LNCaP clone FGC (cell line): ENCODE measurements around the gene IMMP2L.
"Not testable (repeated sequence)": the region's sequence is repeated elsewhere in the genome, so short reads cannot be mapped to it uniquely, and the experiment has no call there.

Experiments
- DNase-seq: peaks from one replicate; pipeline ENCODE4 v3.0.0-alpha.2; 2011; ENCODE audit warnings: low read depth
- H3K4me3 ChIP-seq: 2 replicates; pipeline ENCODE4 v1.5.1; 2011; ENCODE audit warnings: mild to moderate bottlenecking, low read depth, low read length, control low read depth
- CTCF ChIP-seq: IDR thresholded peaks from 2 replicates; pipeline ENCODE4 v1.5.1; 2012; ENCODE audit warnings: mild to moderate bottlenecking; ENCODE audit not compliant: control insufficient read depth, insufficient read depth; ENCODE audit errors: extremely low read depth

The IMMP2L gene

GRCh38 chr7:111561904-111562732 is at the start of gene IMMP2L:
Gene IMMP2L, minus strand, starts transcription at chr7:111562492.
- H3K4me3 ChIP-seq, result peak within 1 kb of the TSS; percentile 70
- peak; percentile 56 for DNase-seq
- TF ChIP-seq CTCF, result peak; percentile 40

DNA sequence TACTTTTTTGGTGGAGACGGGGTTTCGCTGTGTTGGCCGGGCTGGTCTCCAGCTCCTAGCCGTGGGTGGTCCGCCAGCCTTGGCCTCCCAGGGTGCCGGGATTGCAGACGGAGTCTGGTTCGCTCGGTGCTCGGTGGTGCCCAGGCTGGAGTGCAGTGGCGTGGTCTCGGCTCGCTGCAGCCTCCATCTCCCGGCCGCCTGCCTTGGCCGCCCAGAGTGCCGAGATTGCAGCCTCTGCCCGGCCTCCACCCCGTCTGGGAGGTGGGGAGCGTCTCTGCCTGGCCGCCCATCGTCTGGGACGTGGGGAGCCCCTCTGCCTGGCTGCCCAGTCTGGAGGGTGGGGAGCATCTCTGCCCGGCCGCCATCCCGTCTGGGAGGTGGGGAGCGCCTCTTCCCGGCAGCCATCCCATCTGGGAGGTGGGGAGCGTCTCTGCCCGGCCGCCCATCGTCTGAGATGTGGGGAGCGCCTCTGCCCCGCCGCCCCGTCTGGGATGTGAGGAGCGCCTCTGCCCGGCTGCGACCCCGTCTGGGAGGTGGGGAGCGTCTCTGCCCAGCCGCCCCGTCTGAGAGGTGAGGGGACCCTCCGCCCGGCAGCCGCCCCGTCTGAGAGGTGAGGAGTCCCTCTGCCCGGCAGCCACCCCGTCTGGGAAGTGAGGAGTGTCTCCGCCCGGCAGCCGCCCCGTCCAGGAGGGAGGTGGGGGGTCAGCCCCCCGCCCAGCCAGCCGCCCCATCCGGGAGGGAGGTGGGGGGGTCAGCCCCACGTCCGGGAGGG is 47.4 kb upstream of the IMMP2L start:
- not testable (repeated sequence) for H3K4me3 ChIP-seq, DNase-seq

DNA sequence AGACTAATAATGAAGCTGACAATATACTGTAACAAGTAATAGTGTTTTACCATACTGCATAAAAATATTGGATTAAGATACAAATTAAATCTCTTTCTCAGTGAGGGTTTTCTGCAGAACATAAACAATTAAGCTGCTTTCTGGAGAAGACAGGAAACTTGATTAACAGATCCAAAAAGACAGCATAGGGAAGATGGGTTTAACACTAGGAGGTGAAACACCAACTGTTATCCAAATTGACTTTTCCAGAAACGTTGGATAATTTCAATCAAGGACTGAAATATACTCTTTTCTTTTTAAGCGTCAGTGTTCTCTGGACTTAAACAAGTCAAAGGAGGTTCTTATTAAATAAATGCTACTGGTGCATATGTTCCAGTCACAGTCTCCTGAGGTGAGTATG is 45.3 kb upstream of the IMMP2L start:
- DNase-seq, result no peak
- TF ChIP-seq CTCF, result no peak
- H3K4me3 ChIP-seq, result no peak overlapping the region

GRCh38 chr7:111605246-111605645 is 43.0 kb upstream of the IMMP2L start:
- no peak overlapping the region for H3K4me3 ChIP-seq
- TF ChIP-seq CTCF, result no peak
- no peak for DNase-seq

- TF ChIP-seq CTCF, result no peak
- no peak for DNase-seq
- H3K4me3 ChIP-seq, result no peak overlapping the region
Measured at GRCh38 chr7:111600091-111600490, 37.8 kb upstream of the IMMP2L start.

GRCh38 chr7:111595780-111596179 is 33.5 kb upstream of the IMMP2L start:
- H3K4me3 ChIP-seq, result no peak overlapping the region
- no peak for TF ChIP-seq CTCF
- DNase-seq, result no peak

- DNase-seq, result no peak
- no peak for TF ChIP-seq CTCF
- no peak overlapping the region for H3K4me3 ChIP-seq
Measured at GRCh38 chr7:111594602-111595001, 32.3 kb upstream of the IMMP2L start.
